22Rv1 (cell line): ENCODE results near the gene KAZN.

ENCODE experiments used
- H3K27ac ChIP-seq: fragments of 450-650 bp; 2 replicates; pipeline ENCODE4 v1.5.1; 2017
- ZFX ChIP-seq: fragments of 450-650 bp; IDR thresholded peaks from 2 replicates; pipeline ENCODE4 v1.6.1; 2017; ENCODE audit warnings: antibody characterized with exemption, borderline replicate concordance
- TF ChIP-seq, protein P1 (sequence below): fragments of 450-650 bp; IDR thresholded peaks from 2 replicates; pipeline ENCODE4 v1.5.1; 2017; ENCODE audit warnings: mild to moderate bottlenecking

KAZN gene

DNA sequence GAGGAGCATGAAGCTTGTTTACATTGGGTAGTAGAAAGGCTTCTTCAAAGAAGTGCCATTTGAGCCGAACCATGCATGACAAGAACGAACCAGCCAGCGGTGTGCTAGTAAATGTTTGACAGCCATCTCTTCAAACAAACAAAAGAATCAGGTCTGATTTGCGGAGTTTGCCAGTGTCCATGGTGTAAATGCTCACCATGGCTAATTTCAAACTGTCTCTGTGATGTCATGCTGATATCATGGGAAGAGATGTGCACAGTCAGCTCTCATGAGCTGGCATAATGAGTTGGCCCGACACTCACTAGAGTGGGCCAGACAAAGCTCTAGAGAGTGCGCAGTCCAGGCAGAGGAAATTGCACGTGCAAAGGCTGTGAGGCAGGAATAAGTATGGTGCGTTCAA lies 101.1 kb downstream of the KAZN start:
- H3K27ac ChIP-seq: no peak overlapping the region
- TF ChIP-seq, protein P1, sequence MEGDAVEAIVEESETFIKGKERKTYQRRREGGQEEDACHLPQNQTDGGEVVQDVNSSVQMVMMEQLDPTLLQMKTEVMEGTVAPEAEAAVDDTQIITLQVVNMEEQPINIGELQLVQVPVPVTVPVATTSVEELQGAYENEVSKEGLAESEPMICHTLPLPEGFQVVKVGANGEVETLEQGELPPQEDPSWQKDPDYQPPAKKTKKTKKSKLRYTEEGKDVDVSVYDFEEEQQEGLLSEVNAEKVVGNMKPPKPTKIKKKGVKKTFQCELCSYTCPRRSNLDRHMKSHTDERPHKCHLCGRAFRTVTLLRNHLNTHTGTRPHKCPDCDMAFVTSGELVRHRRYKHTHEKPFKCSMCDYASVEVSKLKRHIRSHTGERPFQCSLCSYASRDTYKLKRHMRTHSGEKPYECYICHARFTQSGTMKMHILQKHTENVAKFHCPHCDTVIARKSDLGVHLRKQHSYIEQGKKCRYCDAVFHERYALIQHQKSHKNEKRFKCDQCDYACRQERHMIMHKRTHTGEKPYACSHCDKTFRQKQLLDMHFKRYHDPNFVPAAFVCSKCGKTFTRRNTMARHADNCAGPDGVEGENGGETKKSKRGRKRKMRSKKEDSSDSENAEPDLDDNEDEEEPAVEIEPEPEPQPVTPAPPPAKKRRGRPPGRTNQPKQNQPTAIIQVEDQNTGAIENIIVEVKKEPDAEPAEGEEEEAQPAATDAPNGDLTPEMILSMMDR: no peak
- TF ChIP-seq ZFX: no peak

DNA sequence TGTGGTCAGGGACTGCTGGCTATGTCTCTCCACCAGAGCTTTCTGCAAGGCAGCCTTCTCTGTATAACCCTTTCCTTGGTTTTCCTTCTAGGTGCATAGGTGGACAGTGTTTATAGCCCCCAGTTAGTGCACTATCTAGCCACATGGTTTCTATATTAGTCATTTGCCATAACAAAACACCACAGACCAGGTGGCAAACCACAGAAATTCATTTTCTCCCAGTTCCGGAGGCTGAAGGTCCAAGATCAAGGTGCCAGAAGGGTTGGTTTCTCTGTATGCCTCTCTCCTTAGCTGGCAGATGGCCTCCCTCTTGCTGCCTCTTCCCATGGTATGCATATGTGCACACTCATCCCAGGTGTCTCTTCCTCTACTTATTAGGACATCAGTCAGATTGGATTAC lies 106.4 kb downstream of the KAZN start:
- TF ChIP-seq ZFX: no peak
- TF ChIP-seq, protein P1: no peak
- no peak overlapping the region for H3K27ac ChIP-seq

DNA sequence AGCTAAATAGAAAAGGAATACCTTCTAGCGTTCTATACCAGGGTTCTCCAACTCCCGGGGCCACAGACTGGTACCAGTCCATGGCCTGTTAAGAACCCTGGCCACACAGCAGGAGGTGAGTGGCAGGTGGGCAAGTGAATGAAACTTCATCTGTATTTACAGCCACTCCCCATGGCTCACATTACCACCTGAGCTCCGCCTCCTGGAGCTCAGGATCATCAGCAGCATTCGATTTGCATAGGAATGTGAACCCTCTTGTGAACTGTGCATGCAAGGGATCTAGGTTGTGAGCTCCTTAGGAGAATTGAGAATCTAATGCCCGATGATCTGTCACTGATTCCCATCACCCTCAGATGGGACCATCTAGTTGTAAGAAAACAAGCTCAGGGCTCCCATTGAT lies 107.3 kb downstream of the KAZN start:
- no peak overlapping the region for H3K27ac ChIP-seq
- TF ChIP-seq, protein P1: no peak
- no peak for TF ChIP-seq ZFX

DNA sequence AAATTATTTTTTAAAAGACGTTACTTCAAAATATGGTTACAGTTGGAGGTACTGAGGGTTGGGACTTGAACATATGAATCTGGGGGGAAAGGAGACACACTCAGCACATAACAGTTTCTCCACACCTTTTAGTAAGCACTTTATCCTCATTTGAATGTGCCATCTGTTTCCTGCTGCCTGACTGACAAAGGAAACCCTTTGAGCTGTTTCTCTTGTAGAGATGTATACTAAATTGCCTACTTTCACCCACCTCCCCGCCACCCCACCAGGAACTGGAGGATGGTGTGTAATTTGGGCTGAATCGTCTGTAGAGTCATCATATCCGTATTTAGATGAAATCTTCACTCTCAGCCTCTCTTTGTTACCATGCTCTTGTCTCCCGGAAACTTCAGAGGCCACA lies 108.1 kb downstream of the KAZN start:
- no peak overlapping the region for H3K27ac ChIP-seq

DNA sequence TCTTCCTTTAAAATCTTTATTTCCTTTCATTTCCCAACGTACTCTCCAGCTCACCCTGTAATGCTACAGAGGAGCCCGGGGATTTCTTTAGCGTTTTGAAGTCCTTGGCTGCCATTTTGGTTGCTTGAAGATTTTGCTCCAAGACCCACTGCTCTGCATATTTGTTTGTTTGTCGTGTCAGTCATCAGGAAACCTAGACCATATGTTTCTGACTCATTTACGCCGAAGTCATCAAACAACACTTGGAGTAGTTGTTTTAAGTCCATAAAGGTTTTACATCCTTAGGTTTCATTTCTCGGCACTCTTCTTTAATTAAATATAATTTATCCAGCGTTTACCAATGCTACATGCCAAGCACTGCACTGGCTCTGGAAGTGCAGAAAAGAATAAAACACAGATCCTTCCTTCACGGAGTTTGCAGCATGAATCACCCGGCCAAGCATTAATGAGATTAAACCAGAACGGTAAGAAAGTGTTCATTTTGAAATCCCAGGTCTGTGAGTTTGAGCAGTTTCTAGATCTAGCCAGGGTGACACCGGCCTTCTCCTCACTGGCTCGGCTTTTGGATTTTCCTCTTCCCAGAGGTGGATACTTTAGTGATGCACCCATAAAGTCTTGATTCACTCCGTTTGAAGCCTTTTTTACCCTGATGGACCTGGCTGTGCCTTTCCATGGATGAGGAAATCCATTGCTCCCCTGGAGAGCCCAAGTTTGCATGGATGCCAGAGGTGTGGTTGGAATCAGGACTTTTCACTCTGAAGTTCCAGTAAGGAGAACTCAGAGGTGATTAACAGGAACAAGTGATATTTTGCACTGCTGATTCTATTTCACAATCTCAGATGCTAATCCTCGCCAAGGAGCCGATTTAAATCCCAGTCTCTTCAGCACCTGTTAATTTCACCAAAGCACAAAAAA lies 109.3 kb downstream of the KAZN start:
- TF ChIP-seq ZFX: no peak
- TF ChIP-seq, protein P1: no peak
- H3K27ac ChIP-seq: no peak overlapping the region

More for the DNA sequence above, 108.1 kb downstream of the KAZN start:
- TF ChIP-seq, protein P1: no peak
- no peak for TF ChIP-seq ZFX

DNA sequence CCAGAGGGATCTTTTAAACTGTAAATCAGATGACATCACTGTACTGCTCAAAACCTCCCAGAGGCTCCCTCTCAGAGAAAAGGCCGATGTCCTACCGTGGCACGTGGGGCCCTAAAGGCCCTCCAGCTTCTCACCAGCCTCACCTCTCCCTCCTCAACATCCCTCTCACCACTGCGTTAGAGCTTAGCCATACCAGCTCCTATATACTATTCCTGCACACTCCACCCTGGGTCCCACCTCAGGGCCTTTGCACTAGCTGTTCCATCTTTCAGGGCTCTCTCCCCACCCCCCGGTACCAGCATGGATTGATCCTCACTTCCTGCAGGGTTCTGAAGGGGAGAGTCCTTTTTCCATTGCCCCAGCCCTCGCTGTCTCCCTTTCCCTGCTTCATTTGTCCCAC lies 111.8 kb downstream of the KAZN start:
- H3K27ac ChIP-seq: no peak overlapping the region
- TF ChIP-seq ZFX: no peak
- TF ChIP-seq, protein P1: no peak

DNA sequence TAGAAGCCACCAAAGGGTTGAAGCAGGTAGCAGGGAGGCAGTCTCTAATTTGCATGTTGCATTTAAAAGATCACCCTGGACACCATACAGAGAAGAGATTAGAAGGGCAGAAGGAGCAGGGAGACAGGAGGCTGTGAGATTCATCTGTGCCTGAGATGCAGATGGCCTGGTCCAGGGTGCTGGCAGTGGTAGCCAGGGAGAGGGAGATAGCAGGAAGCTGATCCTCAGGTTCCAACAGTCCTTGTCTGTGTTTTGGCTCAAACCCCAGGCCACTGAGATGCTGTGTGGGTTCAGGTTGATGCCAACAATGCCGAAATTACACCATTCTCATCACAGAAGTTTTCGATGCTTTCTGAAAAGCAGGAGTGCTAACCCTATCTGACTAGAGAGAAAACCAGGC lies 113.7 kb downstream of the KAZN start:
- no peak for TF ChIP-seq ZFX
- TF ChIP-seq, protein P1: no peak
- no peak overlapping the region for H3K27ac ChIP-seq
